Measurements from ENCODE around the gene SPDYA.

GRCh38 chr2:28802975-28803429, 7.6 kb upstream of the SPDYA start:
- TF ChIP-seq CTCF (conservative IDR thresholded peaks at IDR 0.05 in 1 of 2, IDR thresholded peaks at IDR 0.05 in 1 of 2; ENCODE audit: extremely low read depth in 1 of 2, insufficient read depth in 1 of 2, low read depth in 1 of 2, low read length in 2 of 2) (no peak), EZH2 (IDR thresholded peaks at IDR 0.05; ENCODE audit: borderline replicate concordance, low read length) (no peak)

All from mammary epithelial cell (primary cell).